Gastrocnemius medialis (tissue), 4 donors: ENCODE results near the gene ADGRE1. TPM values are rescaled to one million over a fixed set of nuclear protein-coding genes. Genes with fewer than 3 reads are reported as not detected.

Experiments used
- ATAC-seq, 2 donors: fragments of 150-250 bp; one replicate each; pipeline ENCODE4 v1.9.1; 2016
- DNase-seq, 2 donors: peaks; one replicate each; pipeline ENCODE4 v3.0.0-alpha.2; 2019
- H3K27ac ChIP-seq, 4 donors: fragments of 200-600 bp; sonication (generic); 1 replicate in 1 of 4; 2 replicates in 3 of 4; pipeline ENCODE4 v1.5.1; 2016 to 2018; ENCODE audit warnings: mild to moderate bottlenecking in 2 of 4, moderate library complexity in 1 of 4
- H3K27me3 ChIP-seq, 3 donors: fragments of 200-600 bp; sonication (generic) in 2 of 3; 1 replicate in 1 of 3; 2 replicates in 2 of 3; pipeline versions ENCODE4 v1.5.1 to v1.6.0; 2016 to 2019; ENCODE audit warnings: mild to moderate bottlenecking in 1 of 3, moderate library complexity in 1 of 3
- H3K36me3 ChIP-seq, 2 donors: fragments of 200-600 bp; sonication (generic) in 1 of 2; one replicate each; pipeline ENCODE4 v1.5.1; 2017 to 2018
- H3K4me1 ChIP-seq, 2 donors: fragments of 200-600 bp; sonication (generic) in 1 of 2; one replicate each; pipeline ENCODE4 v1.5.1; 2016 to 2017; ENCODE audit warnings: mild to moderate bottlenecking in 2 of 2
- H3K4me3 ChIP-seq, 4 donors: fragments of 200-600 bp; sonication (generic) in 3 of 4; 1 replicate in 1 of 4; 2 replicates in 3 of 4; pipeline ENCODE4 v1.5.1; 2016 to 2019; ENCODE audit warnings: mild to moderate bottlenecking in 2 of 4
- H3K9me3 ChIP-seq, 3 donors: fragments of 200-600 bp; sonication (generic) in 2 of 3; 1 replicate in 1 of 3; 2 replicates in 2 of 3; pipeline ENCODE4 v1.5.1; 2016 to 2019
- POLR2A ChIP-seq, 2 donors: fragments of 450-650 bp; IDR thresholded peaks; one replicate each; pipeline ENCODE4 v1.6.1; 2017; ENCODE audit warnings: antibody characterized with exemption in 2 of 2, mild to moderate bottlenecking in 2 of 2, moderate library complexity in 2 of 2
- in situ Hi-C, 4 donors: fragments of 200-750 bp; cut with MboI; loops; one replicate each; pipeline versions ENCODE4 v1.15.0 to v1.8.0; 2017; ENCODE audit warnings: low sequenced_read_pairs in 4 of 4
- intact Hi-C: fragments of 100-400 bp; cut with DNase I; formaldehyde crosslinking; loops from one replicate; pipeline ENCODE4 v1.15.1; 2023; ENCODE audit warnings: low total_unique reads
- total RNA-seq, 4 donors: library from RNA; depleted of rRNA; stranded (reverse); fragments of >200 nt; gene quantifications; one replicate each; pipeline versions ENCODE4 v1.1.0 to v1.2.3, GENCODE V29; 2016
- TF ChIP-seq, protein P1 (sequence below), 5 experiments: fragments of 450-650 bp in 3 of 5; fragments of 200-600 bp in 2 of 5; sonication (generic) in 2 of 5; IDR thresholded peaks in 4 of 5; conservative IDR thresholded peaks in 1 of 5; 1 replicate in 4 of 5; 2 replicates in 1 of 5; pipeline ENCODE4 v1.5.1; 2016 to 2019; ENCODE audit warnings: antibody characterized with exemption in 5 of 5, mild to moderate bottlenecking in 3 of 5, moderate library complexity in 3 of 5

Gene ADGRE1
- total RNA-seq, 4 donors from 2014 or later, result 0.13 to 0.33 TPM; not detected in 2

DNA sequence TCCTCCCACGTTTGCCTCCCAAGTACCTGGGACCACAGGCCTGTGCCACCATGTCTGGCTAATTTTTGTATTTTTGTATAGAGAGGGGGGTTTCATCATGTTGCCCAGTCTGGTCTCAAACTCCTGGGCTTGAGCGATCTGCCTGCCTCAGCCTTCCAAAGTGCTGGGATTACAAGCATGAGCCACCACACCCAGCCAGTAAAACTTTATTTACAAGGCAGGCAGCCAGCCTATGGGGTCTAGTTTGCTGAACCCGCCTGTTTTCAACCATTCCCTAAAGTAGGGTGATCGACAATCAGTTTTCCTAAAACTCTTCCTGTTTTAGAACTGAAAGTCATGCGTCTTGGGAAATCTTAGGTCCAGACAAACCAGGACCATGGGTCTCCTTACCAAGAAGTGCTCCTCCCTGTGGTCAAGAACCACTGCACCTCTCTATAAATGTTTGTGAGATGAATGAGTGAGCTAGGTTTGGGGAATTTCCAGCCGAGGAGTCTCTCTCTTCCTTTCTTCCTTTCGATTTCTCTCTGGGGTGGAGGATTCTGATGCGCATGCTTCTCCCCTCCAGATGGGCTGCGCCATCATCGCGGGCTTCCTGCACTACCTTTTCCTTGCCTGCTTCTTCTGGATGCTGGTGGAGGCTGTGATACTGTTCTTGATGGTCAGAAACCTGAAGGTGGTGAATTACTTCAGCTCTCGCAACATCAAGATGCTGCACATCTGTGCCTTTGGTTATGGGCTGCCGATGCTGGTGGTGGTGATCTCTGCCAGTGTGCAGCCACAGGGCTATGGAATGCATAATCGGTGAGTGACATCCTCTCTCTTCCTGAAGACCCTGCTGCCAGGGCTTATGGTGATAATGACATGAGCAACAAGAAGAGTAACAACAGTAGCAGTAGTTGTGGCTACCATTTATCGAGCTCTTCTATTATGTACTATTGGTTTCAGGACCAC is 38.7 kb downstream of the ADGRE1 start:
- Histone ChIP-seq H3K27me3 (no peaks in the 10 kb centered on the region), H3K36me3 (no peaks in the 10 kb centered on the region), H3K9me3 (peaks cover 0 to 12% (median 0%) of the 10 kb centered on the region in 3 donors), H3K27ac (no peak overlapping the region), H3K4me3 (no peak overlapping the region), H3K4me1 (no peaks in the 10 kb centered on the region)
- DNase-seq, result no peak
- in situ Hi-C loops, result no loop called here
- ATAC-seq, result no peak
- TF ChIP-seq, protein P1, sequence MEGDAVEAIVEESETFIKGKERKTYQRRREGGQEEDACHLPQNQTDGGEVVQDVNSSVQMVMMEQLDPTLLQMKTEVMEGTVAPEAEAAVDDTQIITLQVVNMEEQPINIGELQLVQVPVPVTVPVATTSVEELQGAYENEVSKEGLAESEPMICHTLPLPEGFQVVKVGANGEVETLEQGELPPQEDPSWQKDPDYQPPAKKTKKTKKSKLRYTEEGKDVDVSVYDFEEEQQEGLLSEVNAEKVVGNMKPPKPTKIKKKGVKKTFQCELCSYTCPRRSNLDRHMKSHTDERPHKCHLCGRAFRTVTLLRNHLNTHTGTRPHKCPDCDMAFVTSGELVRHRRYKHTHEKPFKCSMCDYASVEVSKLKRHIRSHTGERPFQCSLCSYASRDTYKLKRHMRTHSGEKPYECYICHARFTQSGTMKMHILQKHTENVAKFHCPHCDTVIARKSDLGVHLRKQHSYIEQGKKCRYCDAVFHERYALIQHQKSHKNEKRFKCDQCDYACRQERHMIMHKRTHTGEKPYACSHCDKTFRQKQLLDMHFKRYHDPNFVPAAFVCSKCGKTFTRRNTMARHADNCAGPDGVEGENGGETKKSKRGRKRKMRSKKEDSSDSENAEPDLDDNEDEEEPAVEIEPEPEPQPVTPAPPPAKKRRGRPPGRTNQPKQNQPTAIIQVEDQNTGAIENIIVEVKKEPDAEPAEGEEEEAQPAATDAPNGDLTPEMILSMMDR (IDR thresholded peaks at IDR 0.05 in 4 of 5, conservative IDR thresholded peaks at IDR 0.05 in 1 of 5), result no peak
- TF ChIP-seq POLR2A (IDR thresholded peaks at IDR 0.05), result no peak
- intact Hi-C loops, result no loop called here

DNA sequence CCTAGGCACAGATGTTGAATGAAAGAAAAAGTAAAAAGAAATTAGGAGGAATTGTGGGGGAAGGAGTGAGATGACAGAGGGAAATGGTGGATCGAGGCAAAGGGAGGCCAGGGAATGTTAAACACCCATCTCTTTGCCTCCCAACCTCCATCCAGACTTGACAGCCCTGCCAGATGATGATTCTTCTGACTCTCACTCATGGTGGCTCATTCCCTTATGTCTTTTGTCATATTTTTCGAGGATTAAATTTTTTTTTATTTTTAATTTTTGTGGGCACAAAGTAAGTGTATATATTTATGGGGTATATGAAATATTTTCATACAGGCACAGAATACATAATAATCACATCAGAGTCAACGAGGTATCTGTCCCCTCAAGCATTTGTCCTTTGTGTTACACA is 42.8 kb downstream of the ADGRE1 start:
- intact Hi-C loops, result no loop called here
- peaks cover 0 to 15% (median 0%) of the 10 kb centered on the region in 3 donors for H3K9me3 ChIP-seq

GRCh38 chr19:6935069-6935468 is 47.7 kb downstream of the ADGRE1 start:
- DNase-seq, result no peak
- peaks cover 0 to 7% (median 0%) of the 10 kb centered on the region in 3 donors for H3K9me3 ChIP-seq
- in situ Hi-C loops, result no loop called here
- peaks cover 0 to 3% (median 0%) of the 10 kb centered on the region in 3 donors for H3K27me3 ChIP-seq
- H3K27ac ChIP-seq, result no peak overlapping the region
- no peak for ATAC-seq
- no peaks in the 10 kb centered on the region for H3K36me3 ChIP-seq
- no peak for TF ChIP-seq POLR2A (IDR thresholded peaks at IDR 0.05)
- TF ChIP-seq, protein P1 (IDR thresholded peaks at IDR 0.05 in 4 of 5, conservative IDR thresholded peaks at IDR 0.05 in 1 of 5), result no peak
- no peaks in the 10 kb centered on the region for H3K4me1 ChIP-seq
- H3K4me3 ChIP-seq, result no peak overlapping the region
- intact Hi-C loops, result no loop called here

More for the DNA sequence above, 42.8 kb downstream of the ADGRE1 start:
- Histone ChIP-seq H3K27me3 (peaks cover 0 to under 1% (median 0%) of the 10 kb centered on the region in 3 donors), H3K27ac (no peak overlapping the region), H3K4me3 (no peak overlapping the region), H3K4me1 (no peaks in the 10 kb centered on the region), H3K36me3 (no peaks in the 10 kb centered on the region)
- no peak for DNase-seq
- no peak for ATAC-seq
- in situ Hi-C loops, result no loop called here
- TF ChIP-seq, protein P1 (IDR thresholded peaks at IDR 0.05 in 4 of 5, conservative IDR thresholded peaks at IDR 0.05 in 1 of 5), result no peak
- TF ChIP-seq POLR2A (IDR thresholded peaks at IDR 0.05), result no peak

GRCh38 chr19:6935618-6936017 is 48.2 kb downstream of the ADGRE1 start:
- intact Hi-C loops, result no loop called here
- no peak overlapping the region for H3K4me3 ChIP-seq
- H3K4me1 ChIP-seq, result no peaks in the 10 kb centered on the region
- peaks cover 0 to 3% (median 0%) of the 10 kb centered on the region in 3 donors for H3K27me3 ChIP-seq
- in situ Hi-C loops, result no loop called here
- ATAC-seq (no peak), DNase-seq (no peak)
- H3K27ac ChIP-seq, result no peak overlapping the region
- H3K9me3 ChIP-seq, result peaks cover 0 to 4% (median 0%) of the 10 kb centered on the region in 3 donors
- no peaks in the 10 kb centered on the region for H3K36me3 ChIP-seq
- TF ChIP-seq, protein P1 (IDR thresholded peaks at IDR 0.05 in 4 of 5, conservative IDR thresholded peaks at IDR 0.05 in 1 of 5), result no peak
- TF ChIP-seq POLR2A (IDR thresholded peaks at IDR 0.05), result no peak
